Natural killer cell treated with Interleukin-12 subunit alpha and Interleukin-12 subunit beta and Interleukin-15 and Interleukin-18, amount 100 ng/mL, for 72 hours (primary cell): ENCODE results near the gene PRAMEF12. TPM values are rescaled to one million over a fixed set of nuclear protein-coding genes. Genes with fewer than 3 reads are reported as not detected.
"Not testable (repeated sequence)": the region's sequence is repeated elsewhere in the genome, so short reads cannot be mapped to it uniquely, and the experiment has no call there.

Experiments used
- ATAC-seq, 2 donors: fragments of 150-1000 bp; cut with Tn5 transposase in 1 of 2; sonication (Bioruptor Pico), chemical (Tn5 transposase) in 1 of 2; 2 replicates each; pipeline ENCODE4 v1.10.0; 2021
- DNase-seq: peaks from one replicate; pipeline ENCODE4 v3.0.0; 2022; ENCODE audit warnings: low spot score
- H3K27ac Mint-ChIP-seq, 2 donors: 1 replicate in 1 of 2; 2 replicates in 1 of 2; pipeline ENCODE4 v1.8.0; 2022; ENCODE audit warnings: mixed read lengths in 2 of 2, mild to moderate bottlenecking in 1 of 2, moderate library complexity in 1 of 2
- H3K27me3 Mint-ChIP-seq, 2 donors: 1 replicate in 1 of 2; 2 replicates in 1 of 2; pipeline ENCODE4 v1.8.0; 2022; ENCODE audit warnings: mixed read lengths in 2 of 2
- H3K36me3 Mint-ChIP-seq: one replicate; pipeline ENCODE4 v1.8.0; 2022; ENCODE audit warnings: mixed read lengths
- H3K4me1 Mint-ChIP-seq, 2 donors: 1 replicate in 1 of 2; 2 replicates in 1 of 2; pipeline ENCODE4 v1.8.0; 2022; ENCODE audit warnings: low read depth in 2 of 2, mixed read lengths in 2 of 2, mild to moderate bottlenecking in 1 of 2
- H3K4me3 Mint-ChIP-seq: one replicate; pipeline ENCODE4 v1.8.0; 2022; ENCODE audit warnings: mixed read lengths
- H3K9me3 Mint-ChIP-seq: 2 replicates; pipeline ENCODE4 v1.8.0; 2022; ENCODE audit warnings: mixed read lengths
- total RNA-seq, 2 donors: library from RNA; stranded (reverse); gene quantifications; one replicate each; pipeline ENCODE4 v1.2.3, GENCODE V29; 2022

Gene PRAMEF12
- not detected for total RNA-seq

GRCh38 chr1:12773438-12773837 is at the start of gene PRAMEF12:
Gene PRAMEF12, plus strand, starts transcription at chr1:12773738. Its CDS starts 1,130 bp downstream, at chr1:12774868.
- no peaks in the 10 kb centered on the region for H3K36me3 Mint-ChIP-seq
- no peak for ATAC-seq
- no peaks in the 10 kb centered on the region for H3K4me1 Mint-ChIP-seq
- peaks cover 17 to 24% of the 10 kb centered on the region in 2 donors for H3K27me3 Mint-ChIP-seq
- H3K9me3 Mint-ChIP-seq: no peaks in the 10 kb centered on the region
- no peak within 1 kb of the TSS for H3K27ac Mint-ChIP-seq
- DNase-seq: no peak
- no peak within 1 kb of the TSS for H3K4me3 Mint-ChIP-seq

GRCh38 chr1:12728391-12728790 is 45.1 kb upstream of the PRAMEF12 start:
- Mint-ChIP-seq H3K36me3 (peaks cover 19% of the 10 kb centered on the region), H3K27me3 (peaks cover 38 to 69% of the 10 kb centered on the region in 2 donors), H3K4me3 (no peak overlapping the region), H3K9me3 (no peaks in the 10 kb centered on the region), H3K27ac (no peak overlapping the region), H3K4me1 (no peaks in the 10 kb centered on the region)
- no peak for DNase-seq
- no peak for ATAC-seq

DNA sequence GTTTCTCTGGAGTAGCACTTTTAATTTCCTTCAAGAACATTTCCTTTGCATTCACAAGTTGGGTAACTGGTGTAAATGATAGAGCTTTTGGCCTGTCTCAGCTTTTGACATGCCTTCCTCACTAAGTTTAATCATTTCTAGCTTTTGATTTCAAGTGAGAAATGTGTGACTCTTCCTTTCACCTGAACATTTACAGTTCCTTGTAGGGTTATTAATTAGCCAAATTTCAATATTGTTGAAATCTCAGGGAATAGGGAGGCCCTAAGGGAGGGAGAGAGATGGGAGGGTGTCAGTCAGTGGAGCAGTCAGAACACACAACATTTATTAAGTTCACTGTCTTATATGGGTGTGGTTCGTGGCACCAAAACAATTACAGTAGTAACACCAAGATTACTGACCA is 43.4 kb upstream of the PRAMEF12 start:
- Mint-ChIP-seq H3K27ac (no peak overlapping the region), H3K4me3 (no peak overlapping the region), H3K4me1 (no peaks in the 10 kb centered on the region), H3K36me3 (peaks cover 25% of the 10 kb centered on the region), H3K9me3 (no peaks in the 10 kb centered on the region), H3K27me3 (peaks cover 37 to 71% of the 10 kb centered on the region in 2 donors)
- DNase-seq: no peak
- no peak for ATAC-seq

GRCh38 chr1:12731084-12731483 is 42.5 kb upstream of the PRAMEF12 start:
- DNase-seq, ATAC-seq, H3K4me3 Mint-ChIP-seq, H3K9me3 Mint-ChIP-seq, H3K4me1 Mint-ChIP-seq, H3K27ac Mint-ChIP-seq: not testable (repeated sequence)
- H3K36me3 Mint-ChIP-seq: peaks cover 30% of the 10 kb centered on the region
- H3K27me3 Mint-ChIP-seq: peaks cover 42 to 75% of the 10 kb centered on the region in 2 donors

- ATAC-seq (no peak), DNase-seq (no peak)
- no peaks in the 10 kb centered on the region for H3K4me1 Mint-ChIP-seq
- peaks cover 55 to 87% of the 10 kb centered on the region in 2 donors for H3K27me3 Mint-ChIP-seq
- H3K36me3 Mint-ChIP-seq: peaks cover 41% of the 10 kb centered on the region
- H3K4me3 Mint-ChIP-seq: no peak overlapping the region
- no peaks in the 10 kb centered on the region for H3K9me3 Mint-ChIP-seq
- no peak overlapping the region for H3K27ac Mint-ChIP-seq
Observed at GRCh38 chr1:12734651-12735050, 38.9 kb upstream of the PRAMEF12 start.

GRCh38 chr1:12738934-12739333 is 34.6 kb upstream of the PRAMEF12 start:
- ATAC-seq (no peak), DNase-seq (no peak)
- H3K4me1 Mint-ChIP-seq: no peaks in the 10 kb centered on the region
- no peak overlapping the region for H3K27ac Mint-ChIP-seq
- peaks cover 34 to 63% of the 10 kb centered on the region in 2 donors for H3K27me3 Mint-ChIP-seq
- peaks cover 17% of the 10 kb centered on the region for H3K36me3 Mint-ChIP-seq
- no peaks in the 10 kb centered on the region for H3K9me3 Mint-ChIP-seq
- H3K4me3 Mint-ChIP-seq: no peak overlapping the region

- Mint-ChIP-seq H3K4me1 (no peaks in the 10 kb centered on the region), H3K27ac (no peak overlapping the region), H3K4me3 (no peak overlapping the region), H3K27me3 (peaks cover 37 to 57% of the 10 kb centered on the region in 2 donors), H3K9me3 (no peaks in the 10 kb centered on the region), H3K36me3 (peaks cover 16% of the 10 kb centered on the region)
- DNase-seq (no peak), ATAC-seq (no peak)
Observed at GRCh38 chr1:12739613-12740012, 33.9 kb upstream of the PRAMEF12 start.

DNA sequence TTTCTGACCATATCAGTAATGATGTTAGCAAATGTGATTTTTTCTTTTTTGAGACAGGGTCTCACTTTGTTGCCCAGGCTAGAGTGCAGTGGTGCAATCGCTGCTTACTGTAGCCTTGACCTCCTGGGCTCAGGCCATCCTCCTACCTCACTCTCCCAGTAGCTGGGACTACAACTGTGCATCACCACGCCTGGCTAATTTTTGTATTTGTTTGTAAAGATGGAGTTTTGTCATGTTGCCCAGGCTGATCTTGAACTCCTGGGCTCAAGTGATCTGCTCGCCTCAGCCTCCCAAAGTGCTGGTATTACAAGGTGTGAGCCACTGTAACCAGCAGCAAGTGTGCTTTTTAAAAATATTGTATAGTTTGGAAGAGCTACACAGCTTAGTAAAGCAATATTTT is 31.6 kb upstream of the PRAMEF12 start:
- ATAC-seq (no peak), DNase-seq (no peak)
- Mint-ChIP-seq H3K4me1 (no peaks in the 10 kb centered on the region), H3K9me3 (no peaks in the 10 kb centered on the region), H3K36me3 (peaks cover 2% of the 10 kb centered on the region), H3K27ac (no peak overlapping the region), H3K4me3 (no peak overlapping the region), H3K27me3 (peaks cover 31 to 55% of the 10 kb centered on the region in 2 donors)

GRCh38 chr1:12745126-12745991 is 28.2 kb upstream of the PRAMEF12 start:
- DNase-seq (no peak), ATAC-seq (no peak)
- H3K4me3 Mint-ChIP-seq: no peak overlapping the region

GRCh38 chr1:12745992-12746323 is 27.6 kb upstream of the PRAMEF12 start, which contains the start of gene CFAP107:
Gene CFAP107, plus strand, starts transcription at chr1:12746200. Its CDS starts 231 bp downstream, at chr1:12746431.
- no peaks in the 10 kb centered on the region for H3K4me1 Mint-ChIP-seq
- ATAC-seq: no peak
- no peak within 1 kb of the TSS for H3K4me3 Mint-ChIP-seq
- peaks cover 19% of the 10 kb centered on the region for H3K9me3 Mint-ChIP-seq
- peaks cover 33 to 53% of the 10 kb centered on the region in 2 donors for H3K27me3 Mint-ChIP-seq
- H3K27ac Mint-ChIP-seq: no peak within 1 kb of the TSS
- DNase-seq: no peak
- peaks cover 28% of the 10 kb centered on the region for H3K36me3 Mint-ChIP-seq

More at GRCh38 chr1:12745126-12745991, 28.2 kb upstream of the PRAMEF12 start:
- H3K27ac Mint-ChIP-seq: no peak overlapping the region
- peaks cover 16% of the 10 kb centered on the region for H3K9me3 Mint-ChIP-seq
- H3K4me1 Mint-ChIP-seq: no peaks in the 10 kb centered on the region
- H3K36me3 Mint-ChIP-seq: peaks cover 25% of the 10 kb centered on the region
- H3K27me3 Mint-ChIP-seq: peaks cover 30 to 47% of the 10 kb centered on the region in 2 donors

GRCh38 chr1:12748778-12749355 is 24.7 kb upstream of the PRAMEF12 start:
- ATAC-seq (no peak), DNase-seq (no peak)
- Mint-ChIP-seq H3K27ac (no peak overlapping the region), H3K4me3 (no peak overlapping the region), H3K9me3 (peaks cover 19% of the 10 kb centered on the region), H3K27me3 (peaks cover 37 to 71% of the 10 kb centered on the region in 2 donors), H3K36me3 (peaks cover 28% of the 10 kb centered on the region), H3K4me1 (no peaks in the 10 kb centered on the region)

DNA sequence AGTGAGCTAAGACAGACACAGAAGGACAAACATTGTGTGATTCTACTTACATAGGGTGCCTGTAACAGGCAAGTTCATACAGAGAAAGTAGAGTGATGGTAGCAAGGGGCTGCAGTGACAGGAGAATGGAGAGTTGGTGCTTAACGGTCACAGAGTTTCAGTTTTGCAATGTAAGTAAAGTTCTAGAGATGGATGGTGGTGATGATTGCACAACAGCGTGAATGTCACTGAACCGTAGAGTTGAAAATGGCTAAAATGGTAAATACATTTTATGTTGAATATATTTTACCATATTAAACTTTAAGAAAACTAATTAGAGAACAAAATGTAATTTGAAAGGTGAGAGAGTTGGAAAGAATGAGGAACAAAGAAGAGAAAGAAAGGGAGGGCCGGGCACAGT is 18.8 kb upstream of the PRAMEF12 start:
- ATAC-seq: no peak
- H3K9me3 Mint-ChIP-seq: peaks cover 5% of the 10 kb centered on the region
- peaks cover 42 to 63% of the 10 kb centered on the region in 2 donors for H3K27me3 Mint-ChIP-seq

DNA sequence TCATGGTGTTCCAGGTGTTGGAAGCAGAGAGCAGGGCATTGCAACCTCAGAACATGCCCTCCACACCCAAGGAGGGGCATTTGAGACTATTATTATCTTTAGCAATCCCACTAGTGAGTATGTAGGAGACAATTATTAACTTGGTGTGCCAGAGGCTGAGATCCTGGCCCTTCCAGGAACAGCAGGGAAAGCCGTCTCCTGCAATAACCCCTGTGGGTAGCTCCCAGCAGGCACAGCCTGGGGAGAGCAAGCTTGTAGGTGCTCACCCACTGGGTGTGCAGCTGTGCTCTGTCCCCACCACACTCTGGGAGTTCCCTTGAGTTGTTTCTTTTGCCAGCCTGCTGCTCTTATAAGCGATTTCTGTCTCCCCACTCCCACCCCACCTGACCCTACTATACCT is 17.3 kb upstream of the PRAMEF12 start:
- H3K9me3 Mint-ChIP-seq: no peaks in the 10 kb centered on the region
- no peak for DNase-seq
- ATAC-seq: peak in 1 of 2 donors; percentile 32
- no peaks in the 10 kb centered on the region for H3K36me3 Mint-ChIP-seq
- no peaks in the 10 kb centered on the region for H3K4me1 Mint-ChIP-seq
- no peak overlapping the region for H3K27ac Mint-ChIP-seq
- H3K27me3 Mint-ChIP-seq: peaks cover 37 to 52% of the 10 kb centered on the region in 2 donors
- H3K4me3 Mint-ChIP-seq: no peak overlapping the region

More for the DNA sequence above, 18.8 kb upstream of the PRAMEF12 start:
- no peaks in the 10 kb centered on the region for H3K4me1 Mint-ChIP-seq
- no peak for DNase-seq
- no peak overlapping the region for H3K4me3 Mint-ChIP-seq
- no peak overlapping the region for H3K27ac Mint-ChIP-seq
- peaks cover 9% of the 10 kb centered on the region for H3K36me3 Mint-ChIP-seq

- ATAC-seq: no peak
- Mint-ChIP-seq H3K9me3 (no peaks in the 10 kb centered on the region), H3K27ac (no peak overlapping the region), H3K4me1 (no peaks in the 10 kb centered on the region), H3K36me3 (no peaks in the 10 kb centered on the region), H3K4me3 (no peak overlapping the region), H3K27me3 (peaks cover 37 to 51% of the 10 kb centered on the region in 2 donors)
- DNase-seq: no peak
Observed at GRCh38 chr1:12756768-12757413, 16.6 kb upstream of the PRAMEF12 start.
